AG04449 (cell line): ENCODE measurements around the gene SLC44A4.

Experiments
- CTCF ChIA-PET: fragments of 350-600 bp; formaldehyde crosslinking; extraction: SDS; loops from one replicate; lab custom pipeline; 2021; ENCODE audit warnings: antibody characterized with exemption; lab: Yijun Ruan, JAX
- POLR2A ChIA-PET: fragments of 400-600, 350-600 bp; formaldehyde crosslinking; extraction: SDS; loops from one replicate; lab custom pipeline; 2020; ENCODE audit warnings: antibody characterized with exemption, inconsistent platforms; lab: Yijun Ruan, JAX
- DNase-seq: peaks from one replicate; pipeline ENCODE4 v3.0.0-alpha.2; 2010; ENCODE audit warnings: low read depth, low spot score
- H3K4me3 ChIP-seq: 2 replicates; pipeline ENCODE4 v1.5.1; 2011; ENCODE audit warnings: low read depth, mild to moderate bottlenecking, control low read depth, low read length
- TF ChIP-seq, protein P1 (sequence below): IDR thresholded peaks from one replicate; pipeline ENCODE4 v1.5.1; 2011; ENCODE audit warnings: mild to moderate bottlenecking, moderate library complexity, low read length, control low read depth, inconsistent platforms; ENCODE audit not compliant: insufficient read depth; ENCODE audit errors: missing control alignments

Gene SLC44A4

GRCh38 chr6:31901953-31902643, 23.3 kb upstream of the SLC44A4 start, which contains the start of gene ZBTB12:
Gene ZBTB12, minus strand, starts transcription at chr6:31902086. Its CDS starts 781 bp downstream, at chr6:31901305.
- POLR2A ChIA-PET = interaction anchor here (0.7 to 2.3 kb wide), 5 partner anchors 11 to 75 kb away, joined by 3 to 6 read pairs (median 4); partner anchors contain the start of genes HSPA1B, NELFE, NEU1 and SKIC2
- peak; percentile 80 for DNase-seq
- CTCF ChIA-PET = interaction anchor here (1.0 to 6.6 kb wide), 2 partner anchors 15 to 50 kb away, joined by 4 to 35 read pairs; no protein-coding TSS in a partner anchor
- TF ChIP-seq, protein P1, sequence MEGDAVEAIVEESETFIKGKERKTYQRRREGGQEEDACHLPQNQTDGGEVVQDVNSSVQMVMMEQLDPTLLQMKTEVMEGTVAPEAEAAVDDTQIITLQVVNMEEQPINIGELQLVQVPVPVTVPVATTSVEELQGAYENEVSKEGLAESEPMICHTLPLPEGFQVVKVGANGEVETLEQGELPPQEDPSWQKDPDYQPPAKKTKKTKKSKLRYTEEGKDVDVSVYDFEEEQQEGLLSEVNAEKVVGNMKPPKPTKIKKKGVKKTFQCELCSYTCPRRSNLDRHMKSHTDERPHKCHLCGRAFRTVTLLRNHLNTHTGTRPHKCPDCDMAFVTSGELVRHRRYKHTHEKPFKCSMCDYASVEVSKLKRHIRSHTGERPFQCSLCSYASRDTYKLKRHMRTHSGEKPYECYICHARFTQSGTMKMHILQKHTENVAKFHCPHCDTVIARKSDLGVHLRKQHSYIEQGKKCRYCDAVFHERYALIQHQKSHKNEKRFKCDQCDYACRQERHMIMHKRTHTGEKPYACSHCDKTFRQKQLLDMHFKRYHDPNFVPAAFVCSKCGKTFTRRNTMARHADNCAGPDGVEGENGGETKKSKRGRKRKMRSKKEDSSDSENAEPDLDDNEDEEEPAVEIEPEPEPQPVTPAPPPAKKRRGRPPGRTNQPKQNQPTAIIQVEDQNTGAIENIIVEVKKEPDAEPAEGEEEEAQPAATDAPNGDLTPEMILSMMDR = no peak
- peak within 1 kb of the TSS; percentile 73 for H3K4me3 ChIP-seq

GRCh38 chr6:31901415-31901952, 22.7 kb upstream of the SLC44A4 start:
- ChIA-PET POLR2A (interaction anchor here (1.4 to 2.3 kb wide), 3 partner anchors 39 to 74 kb away, joined by 3 to 6 read pairs (median 5); partner anchors contain the start of genes HSPA1B and NEU1), CTCF (interaction anchor here (1.3 to 6.6 kb wide), 2 partner anchors 12 to 50 kb away, joined by 3 to 35 read pairs; no protein-coding TSS in a partner anchor)
- peak overlapping the region; percentile 73 for H3K4me3 ChIP-seq
- TF ChIP-seq, protein P1 = no peak
- DNase-seq = no peak

- POLR2A ChIA-PET = interaction anchor here (1.5 to 2.3 kb wide), 2 partner anchors 38 to 73 kb away, joined by 5 to 6 read pairs; partner anchors contain the start of genes HSPA1B and NEU1
- no peak for DNase-seq
- CTCF ChIA-PET = interaction anchor here (1.3 to 6.6 kb wide), 2 partner anchors 11 to 51 kb away, joined by 3 to 35 read pairs; no protein-coding TSS in a partner anchor
- TF ChIP-seq, protein P1 = no peak
- H3K4me3 ChIP-seq = peak overlapping the region; percentile 73
Observed at GRCh38 chr6:31900917-31901414, 22.2 kb upstream of the SLC44A4 start.

GRCh38 chr6:31899882-31900722, 21.3 kb upstream of the SLC44A4 start:
- TF ChIP-seq, protein P1 = no peak
- ChIA-PET CTCF (interaction anchor here (1.3 to 6.6 kb wide), 2 partner anchors 11 to 52 kb away, joined by 3 to 35 read pairs; no protein-coding TSS in a partner anchor), POLR2A (no interaction called here)
- no peak for DNase-seq
- no peak overlapping the region; the same call in 1 of the 2 replicates for H3K4me3 ChIP-seq

- H3K4me3 ChIP-seq = no peak overlapping the region
- no peak for DNase-seq
- CTCF ChIA-PET = interaction anchor here (1.0 to 2.6 kb wide), 2 partner anchors 53 to 66 kb away, joined by 3 to 17 read pairs; no protein-coding TSS in a partner anchor
- POLR2A ChIA-PET = no interaction called here
- TF ChIP-seq, protein P1 = no peak
Observed at GRCh38 chr6:31899215-31899614, 20.4 kb upstream of the SLC44A4 start.
